NCI-H2171 (cell line): ENCODE measurements around the gene RAC2.

Source experiments
- DNase-seq: peaks from one replicate; lab custom pipeline; 2025; lab: John Stamatoyannopoulos, UW

RAC2 gene

DNA sequence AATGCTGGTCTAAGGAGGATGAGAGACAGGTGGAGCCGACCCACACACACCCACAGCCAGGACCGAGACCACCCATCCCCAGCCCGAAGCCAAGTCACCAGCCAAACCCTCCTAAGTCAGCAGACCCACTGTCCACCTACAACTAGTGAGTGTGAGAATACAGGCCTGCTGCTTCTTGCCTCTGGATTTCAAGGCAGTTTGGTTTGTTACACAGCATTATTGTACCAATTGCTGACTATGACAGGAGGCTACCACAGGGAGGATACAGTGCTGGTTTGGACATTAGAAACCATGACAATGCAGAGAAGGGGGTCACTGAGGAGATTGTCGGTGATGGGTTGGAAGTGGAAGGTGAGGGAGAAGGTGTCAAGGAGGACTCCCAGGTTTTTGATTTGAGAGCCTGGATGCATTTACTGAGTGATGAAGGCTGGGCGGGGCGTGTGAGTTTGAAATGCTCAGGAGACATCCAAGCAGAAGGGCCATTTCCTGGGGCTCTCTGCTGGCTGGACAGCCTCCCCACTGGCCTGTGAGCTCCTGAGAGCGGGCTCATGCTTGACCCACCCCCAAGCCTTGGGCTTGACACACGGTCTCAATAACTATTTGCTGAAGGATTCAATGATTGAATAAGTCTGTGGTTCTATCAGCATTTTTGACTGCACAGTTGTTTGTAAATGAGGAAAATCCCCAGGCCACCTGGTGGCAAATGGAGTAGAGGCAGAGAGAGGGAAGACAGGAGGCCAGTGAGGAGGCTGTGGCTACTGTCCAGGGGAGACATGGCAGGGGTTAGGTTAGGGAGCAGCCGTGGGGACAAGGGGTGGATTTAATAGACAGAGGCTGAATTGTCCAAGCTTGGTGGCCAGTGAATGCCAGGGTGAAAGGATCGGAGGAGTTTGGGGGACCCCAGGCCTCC, 22.4 kb downstream of the RAC2 start:
- no peak for DNase-seq

DNA sequence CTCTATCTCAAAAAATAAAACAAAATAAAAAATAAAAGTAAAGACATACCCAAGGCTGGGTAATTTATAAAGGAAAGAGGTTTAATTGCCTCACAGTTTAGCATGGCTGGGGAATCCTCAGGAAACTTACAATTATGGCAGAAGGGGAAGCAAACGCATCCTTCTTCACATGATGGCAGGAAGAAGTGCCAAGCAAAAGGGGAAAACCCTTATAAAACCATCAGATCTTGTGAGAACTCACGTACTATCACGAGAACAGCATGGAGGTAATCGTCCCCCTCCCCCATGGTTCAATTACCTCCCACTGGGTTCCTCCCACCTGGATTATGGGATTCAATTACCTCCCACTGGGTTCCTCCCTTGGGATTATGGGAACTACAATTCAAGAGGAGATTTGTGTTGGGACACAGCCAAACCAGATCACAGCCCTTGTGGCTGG, 23.5 kb downstream of the RAC2 start:
- peak; percentile 25 for DNase-seq

DNA sequence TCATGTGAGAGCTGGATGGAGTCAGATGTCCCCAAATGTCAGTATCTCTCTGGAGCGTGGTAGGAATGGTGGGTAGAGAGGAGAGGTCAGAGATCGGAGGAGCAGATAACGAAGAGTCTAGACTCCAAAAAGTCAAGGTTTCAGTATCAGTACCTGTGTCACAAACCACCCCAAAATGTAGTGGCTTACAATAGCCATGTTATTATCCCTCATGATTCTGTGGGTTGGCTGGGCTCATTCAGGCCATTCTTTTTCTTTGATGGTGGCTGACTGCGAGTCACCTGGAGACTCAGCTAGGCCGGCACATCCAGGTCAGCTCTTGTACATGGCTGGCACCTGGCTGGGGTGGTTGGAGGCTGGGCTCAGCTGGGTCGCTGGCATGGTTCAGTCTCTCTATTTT, 24.5 kb downstream of the RAC2 start:
- no peak for DNase-seq

DNA sequence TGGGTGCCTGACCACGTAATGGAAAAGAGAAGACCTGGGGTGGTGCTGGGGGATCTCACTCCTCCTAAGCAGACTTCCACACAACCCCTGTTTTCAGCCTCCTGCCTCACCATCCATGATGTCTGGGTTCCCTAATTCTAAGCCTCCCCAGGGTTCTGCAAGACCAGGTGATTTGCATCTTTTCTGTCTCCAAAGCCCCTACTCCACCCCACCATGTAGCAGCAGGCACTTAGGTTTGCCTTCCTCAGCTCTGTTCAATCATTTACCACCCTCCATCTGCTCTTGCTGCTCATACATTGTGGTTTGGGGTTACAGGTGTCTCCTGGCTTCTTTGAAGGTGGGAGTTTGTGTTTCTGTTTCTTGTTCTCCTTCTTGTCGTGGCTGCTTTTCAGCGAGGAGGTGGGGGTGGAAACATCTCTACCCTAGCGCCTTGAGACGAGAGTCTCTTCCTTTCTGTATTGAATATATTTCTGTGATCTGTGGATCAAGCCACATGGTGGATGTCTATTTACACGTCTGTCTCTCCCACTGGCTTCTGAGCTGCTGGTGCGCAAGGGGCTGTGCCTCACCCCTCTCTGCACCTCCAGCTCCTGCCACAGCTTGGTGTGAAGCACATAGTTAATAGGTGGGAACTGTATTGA, 25.2 kb downstream of the RAC2 start:
- no peak for DNase-seq

DNA sequence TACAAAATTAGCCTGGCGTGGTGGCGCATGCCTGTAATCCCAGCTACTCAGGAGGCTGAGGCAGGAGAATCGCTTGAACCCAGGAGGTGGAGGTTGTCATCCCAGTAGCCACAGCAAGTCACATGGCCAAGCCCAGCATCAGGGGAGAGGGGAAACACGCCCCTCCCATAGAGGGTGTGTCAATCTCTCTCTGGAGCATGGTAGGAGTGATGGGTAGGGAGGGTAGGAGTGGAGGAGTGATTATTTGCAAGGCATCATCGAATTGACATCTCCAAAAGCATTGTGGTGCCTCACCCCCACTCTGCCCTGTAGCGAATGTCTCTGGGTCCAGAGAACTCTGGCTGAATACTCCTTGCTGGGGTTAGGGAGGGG, 25.7 kb downstream of the RAC2 start:
- no peak for DNase-seq

DNA sequence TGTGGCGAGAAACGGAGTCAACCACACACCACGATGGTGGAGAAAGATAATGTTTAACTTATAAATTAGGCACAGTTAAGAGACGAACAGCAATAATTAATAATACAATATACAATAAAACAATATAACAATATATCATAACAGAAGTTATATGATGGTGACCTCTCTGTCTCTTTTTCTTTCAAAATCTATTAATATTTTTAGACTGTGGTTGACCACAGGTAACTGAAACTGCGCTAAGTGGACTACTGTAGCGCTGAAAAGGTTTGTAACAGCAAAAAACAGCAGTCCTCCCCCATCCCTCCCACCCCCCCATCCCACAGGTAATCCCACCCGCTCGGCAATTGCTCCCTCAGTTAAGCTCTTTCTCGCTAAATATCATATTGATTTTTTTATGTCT, 28.2 kb downstream of the RAC2 start:
- no peak for DNase-seq

DNA sequence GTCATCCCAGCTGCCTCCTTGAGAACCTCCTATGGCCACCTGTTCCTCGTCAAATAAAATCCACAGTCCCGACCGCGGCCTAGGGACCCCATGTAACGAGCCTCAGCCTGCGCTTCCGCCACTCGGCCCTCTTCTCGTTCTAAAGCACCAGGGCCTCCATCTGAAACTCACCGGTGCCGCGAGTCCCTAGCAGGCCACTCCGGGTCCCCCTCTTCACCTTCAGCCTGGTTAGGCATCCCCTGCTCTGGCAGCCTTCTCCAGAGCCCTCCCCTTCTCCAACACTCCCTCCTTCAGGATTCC, 29.4 kb downstream of the RAC2 start:
- no peak for DNase-seq

DNA sequence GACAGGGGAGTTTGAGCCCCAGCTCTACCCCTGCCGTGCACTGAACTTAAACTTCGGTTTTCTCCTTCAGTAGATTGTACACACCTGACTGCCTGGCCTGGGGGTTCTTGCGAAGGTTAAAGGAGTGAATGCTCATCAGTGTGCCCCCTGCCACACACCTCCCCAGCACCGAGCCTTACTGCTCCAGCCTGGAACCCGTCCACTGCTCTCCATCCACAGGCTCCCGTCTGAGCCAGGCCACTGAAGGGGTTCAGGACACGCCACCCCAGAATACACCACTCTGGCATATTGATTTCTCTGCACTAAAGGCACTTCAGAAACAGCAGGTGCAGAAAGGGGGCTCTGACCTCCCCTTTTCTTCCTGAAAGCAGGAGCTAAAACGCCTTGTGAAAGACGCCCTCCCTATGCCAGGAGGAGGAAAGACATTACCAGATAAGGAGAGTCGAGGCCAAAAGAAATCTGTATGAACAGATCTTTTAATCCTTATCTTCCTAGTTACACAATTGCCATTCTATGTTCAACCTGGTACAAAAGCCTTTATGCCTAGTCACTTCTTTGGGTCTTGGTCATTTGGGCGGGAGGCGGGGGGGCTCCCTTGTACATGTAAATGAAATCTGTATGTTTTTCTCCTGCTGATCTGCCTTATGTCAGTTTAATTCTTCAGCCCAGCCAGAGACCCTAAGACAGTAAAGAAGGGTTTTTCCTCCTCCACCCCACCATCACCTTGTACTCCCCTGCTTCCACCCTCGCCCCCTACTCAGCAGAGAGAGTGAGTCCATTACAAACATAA, 29.9 kb downstream of the RAC2 start:
- no peak for DNase-seq

DNA sequence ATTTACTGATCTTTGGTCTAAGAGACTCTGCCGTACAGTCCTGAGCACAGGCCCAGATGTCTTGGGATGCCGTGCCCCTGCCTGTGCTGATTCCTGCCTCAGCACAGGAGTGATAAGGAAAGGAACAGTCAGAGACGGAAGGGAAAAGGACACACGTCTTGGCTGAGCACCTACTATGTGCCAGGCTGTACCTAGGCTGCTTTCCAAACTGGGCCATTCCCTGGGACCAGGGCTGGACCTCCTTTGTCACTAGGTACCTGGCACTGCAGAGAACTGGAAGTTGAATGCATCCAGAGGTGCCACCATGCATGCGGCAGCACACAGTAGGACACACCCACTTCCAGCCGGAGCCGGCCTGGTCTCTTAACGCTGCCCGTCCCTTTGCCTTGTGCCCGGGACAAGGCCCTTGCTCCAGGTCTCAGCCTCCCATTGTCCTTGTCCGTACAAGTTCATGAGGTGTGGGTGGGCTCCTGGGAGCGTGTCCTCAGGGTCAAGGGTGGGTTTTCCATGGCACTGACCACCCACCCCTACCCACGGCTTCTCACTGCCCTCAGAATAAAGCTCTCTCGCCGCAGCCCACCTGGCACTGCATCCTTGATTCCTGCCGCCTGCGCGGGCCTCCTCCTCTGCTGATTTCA, 30.7 kb downstream of the RAC2 start:
- DNase-seq = no peak

DNA sequence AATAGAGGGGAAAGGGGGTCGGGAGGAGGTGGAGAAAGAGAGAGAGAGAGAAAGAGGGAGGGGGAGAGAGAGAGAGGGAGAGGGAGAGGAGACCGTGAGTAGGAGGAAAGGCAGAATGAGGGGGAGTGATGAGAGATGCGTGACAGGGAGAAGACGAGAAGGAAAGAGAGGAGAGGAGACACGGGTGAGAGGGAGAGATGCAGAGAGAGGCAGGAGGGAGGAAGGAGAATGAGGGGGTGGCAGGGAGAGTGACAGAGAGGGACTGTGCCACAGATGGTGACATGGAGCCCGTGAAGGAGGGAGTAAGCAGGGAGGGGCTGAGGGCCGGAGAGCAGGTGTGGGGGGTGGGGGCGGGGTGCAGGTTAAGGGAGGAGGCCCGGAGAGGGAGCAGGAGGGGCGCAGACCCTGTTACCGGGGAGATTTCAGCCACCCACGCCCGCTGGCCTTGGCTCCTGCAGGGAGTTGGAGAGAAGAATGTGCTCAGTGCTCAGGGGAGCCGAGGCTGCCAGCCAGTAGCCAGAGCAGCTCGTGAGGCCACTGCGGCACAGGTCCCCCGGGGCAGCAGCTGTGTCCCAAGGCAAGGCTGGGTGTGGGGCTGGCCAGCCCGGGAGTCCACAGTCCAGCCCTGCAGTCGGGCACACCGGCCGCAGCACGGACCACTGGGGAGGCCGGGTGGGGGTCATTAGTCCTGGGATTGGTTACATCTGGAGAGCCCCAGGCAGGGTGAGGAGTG, 31.7 kb downstream of the RAC2 start, which contains the start of gene SSTR3:
SSTR3 (minus strand) TSS at position 304 of the 733 bp plus-strand sequence. CDS start 4,674 bp downstream, outside the sequence.
- peak; percentile 56 for DNase-seq

DNA sequence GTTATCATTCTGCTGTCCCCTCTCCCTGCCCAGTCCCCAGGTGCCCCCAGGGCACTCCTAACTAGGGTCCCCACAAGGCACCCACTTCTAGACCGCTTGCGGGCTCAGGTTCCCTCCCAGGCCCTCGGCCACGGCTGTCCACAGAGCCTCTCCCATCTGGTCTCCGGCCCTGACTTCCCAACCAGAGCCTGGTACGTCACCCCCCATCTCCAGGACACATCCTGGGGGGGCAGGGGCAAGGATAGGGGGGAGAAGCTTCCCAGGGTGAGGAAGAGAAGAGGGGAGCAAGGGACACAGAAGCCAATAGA, 32.2 kb downstream of the RAC2 start:
- no peak for DNase-seq

DNA sequence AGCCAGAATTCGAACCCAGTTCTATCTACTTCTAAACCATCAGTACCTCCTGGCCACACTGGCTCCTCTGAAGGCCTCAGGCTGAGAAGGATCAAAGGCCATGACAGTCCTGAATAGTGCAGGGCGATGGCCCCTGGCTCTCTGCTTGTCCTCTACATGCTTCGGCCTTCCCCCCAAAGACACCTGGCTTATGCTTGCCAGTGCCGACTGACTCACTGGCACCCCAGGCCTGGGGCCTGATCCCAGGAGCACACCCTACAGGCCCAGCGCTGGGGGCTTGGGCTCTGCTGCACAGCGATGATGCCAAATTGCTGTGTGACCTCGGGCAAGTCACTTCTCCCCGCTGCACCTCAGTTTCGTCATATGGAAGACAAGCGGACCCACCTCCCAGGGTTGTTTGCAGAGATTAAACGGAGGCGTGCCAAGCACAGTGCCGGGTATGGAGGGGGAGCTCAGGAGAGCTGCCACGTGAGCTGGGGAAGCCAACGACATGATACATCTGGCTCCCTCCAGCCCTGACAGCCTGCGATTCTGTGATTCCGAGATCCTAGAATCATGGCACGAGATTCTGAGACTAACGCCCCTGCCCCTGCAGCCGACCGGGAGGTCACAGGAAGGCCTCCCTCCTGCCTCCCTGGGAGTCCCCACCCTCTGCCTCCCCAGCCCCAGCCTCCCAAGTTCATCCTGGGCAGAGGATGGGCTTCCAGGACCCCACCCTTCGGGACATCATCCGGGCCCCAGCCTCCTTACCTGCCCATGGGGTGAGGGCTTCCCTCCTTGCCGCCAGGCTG, 32.8 kb downstream of the RAC2 start:
- DNase-seq = no peak

DNA sequence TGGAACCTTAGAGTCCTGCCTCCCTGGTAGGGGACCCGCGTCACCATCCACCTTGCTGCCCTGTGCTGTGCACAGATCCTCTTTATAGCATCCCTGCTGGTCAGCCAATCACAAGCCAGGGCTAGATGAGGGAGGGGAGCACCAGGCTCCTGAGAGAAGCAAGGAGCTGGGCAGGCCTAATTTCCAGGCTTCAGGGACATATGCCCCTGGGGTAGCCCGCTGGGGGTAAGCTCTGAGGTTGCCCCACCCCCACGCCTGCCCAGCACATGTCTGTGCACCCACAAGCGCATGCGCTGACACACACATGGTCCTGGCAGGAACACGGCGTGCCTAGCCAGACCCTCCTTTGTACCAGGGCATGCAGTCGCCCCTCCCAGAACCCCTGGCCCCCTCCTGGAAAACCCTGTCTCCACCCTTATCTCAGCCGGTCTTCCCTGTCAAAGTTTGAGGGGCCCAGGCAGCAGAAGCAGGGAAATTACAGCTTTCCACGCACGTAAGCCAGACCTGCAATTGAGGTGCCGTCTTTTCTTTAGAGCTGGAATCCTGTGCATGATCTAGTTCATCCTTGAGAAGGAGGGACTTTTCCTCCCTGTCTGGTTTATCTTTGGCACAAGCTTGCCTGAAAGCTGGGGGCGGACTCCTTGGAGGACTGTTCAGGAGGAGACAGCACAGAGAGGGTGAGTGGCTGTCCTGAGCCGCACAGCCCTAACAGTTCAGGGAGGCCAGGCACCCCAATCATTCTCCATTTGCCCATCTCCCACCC, 33.8 kb downstream of the RAC2 start:
- no peak for DNase-seq

DNA sequence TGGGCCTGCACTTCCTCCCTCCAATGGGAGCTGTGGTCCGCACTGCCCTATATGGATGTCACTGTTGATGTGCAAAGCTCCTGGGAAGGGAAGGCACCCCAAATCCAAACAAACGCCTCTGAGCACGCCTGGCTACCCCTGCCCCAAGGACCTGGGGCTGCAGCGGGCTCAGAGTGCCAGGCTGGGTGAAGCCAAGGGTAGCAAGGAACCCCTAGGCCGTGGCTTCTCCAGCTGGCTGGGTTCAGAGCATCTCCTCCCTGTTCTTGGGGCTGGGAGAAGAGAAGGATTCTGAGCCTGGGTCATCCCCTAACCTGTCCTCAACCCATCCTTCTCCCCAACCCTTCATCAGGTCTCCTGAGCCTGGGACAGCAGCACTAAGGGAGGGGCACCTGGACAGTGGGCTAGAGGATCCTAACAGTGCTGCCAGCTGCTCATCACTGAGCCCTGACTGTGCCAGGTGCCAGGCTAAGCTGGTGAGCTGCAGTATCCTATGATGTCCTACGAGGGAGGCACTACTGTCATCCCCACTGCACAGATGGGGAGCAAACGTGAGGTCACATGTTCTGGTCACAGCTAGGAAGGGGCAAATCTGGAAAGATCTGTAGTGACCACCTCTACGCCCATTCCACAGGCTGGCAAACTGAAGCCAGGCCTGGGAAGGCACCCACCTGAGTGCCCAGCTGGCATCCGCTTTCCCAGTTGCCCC, 34.8 kb downstream of the RAC2 start:
- no peak for DNase-seq

DNA sequence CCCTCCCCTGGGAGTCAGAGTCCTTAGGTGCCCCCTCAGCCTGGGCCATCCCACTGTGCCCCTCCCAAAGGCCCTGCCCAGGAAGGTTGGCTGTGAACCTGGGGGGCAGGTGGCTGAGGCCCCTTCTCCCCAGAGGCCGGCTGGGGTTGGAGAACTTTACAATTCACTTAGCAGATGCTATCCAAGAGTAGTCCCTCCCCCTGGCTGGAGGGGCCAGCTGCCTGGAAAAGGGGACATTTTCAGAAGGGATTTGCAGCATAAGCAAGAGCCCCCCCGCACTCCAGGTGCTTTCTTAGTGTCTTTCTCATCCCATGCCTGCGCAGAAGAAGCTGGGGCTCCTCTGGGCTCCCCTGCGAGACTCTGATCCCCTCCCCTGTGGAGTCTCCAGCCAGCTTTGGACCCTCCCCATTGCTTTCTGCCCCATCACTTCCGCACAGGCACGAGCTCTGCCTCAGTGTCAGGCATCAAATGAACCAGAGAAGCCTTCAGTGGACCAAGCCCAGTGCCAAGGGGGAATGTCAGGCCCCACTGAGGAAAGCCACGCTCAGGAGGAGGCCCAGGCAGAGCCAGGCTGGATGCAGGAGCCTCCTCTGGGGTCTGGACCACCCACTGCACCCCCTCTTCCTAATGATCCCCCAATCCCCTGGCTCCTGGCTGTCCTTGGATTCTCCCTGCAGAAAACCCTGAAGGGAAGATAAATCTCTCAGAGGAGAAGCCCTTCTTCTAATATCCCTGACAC, 35.5 kb downstream of the RAC2 start:
- DNase-seq = no peak

DNA sequence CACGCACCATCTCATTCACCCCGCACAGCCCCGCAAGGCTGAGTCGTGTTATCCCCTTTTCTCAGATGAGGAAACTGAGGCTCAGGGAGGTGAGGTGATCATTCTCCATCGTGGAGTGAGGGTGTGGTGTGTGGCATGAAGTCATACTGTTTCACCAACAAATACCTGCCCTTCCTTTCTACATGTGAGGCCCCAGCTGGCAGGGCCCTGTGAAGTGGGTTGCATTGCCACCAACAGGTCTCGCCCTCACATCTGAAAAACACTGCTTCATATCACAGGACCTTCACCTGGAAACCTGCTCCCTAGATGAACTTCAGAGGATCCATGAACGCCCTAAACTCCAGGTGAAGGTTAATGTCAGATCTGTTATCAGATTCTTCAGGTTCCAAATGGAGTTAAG, 36.1 kb downstream of the RAC2 start:
- no peak for DNase-seq

DNA sequence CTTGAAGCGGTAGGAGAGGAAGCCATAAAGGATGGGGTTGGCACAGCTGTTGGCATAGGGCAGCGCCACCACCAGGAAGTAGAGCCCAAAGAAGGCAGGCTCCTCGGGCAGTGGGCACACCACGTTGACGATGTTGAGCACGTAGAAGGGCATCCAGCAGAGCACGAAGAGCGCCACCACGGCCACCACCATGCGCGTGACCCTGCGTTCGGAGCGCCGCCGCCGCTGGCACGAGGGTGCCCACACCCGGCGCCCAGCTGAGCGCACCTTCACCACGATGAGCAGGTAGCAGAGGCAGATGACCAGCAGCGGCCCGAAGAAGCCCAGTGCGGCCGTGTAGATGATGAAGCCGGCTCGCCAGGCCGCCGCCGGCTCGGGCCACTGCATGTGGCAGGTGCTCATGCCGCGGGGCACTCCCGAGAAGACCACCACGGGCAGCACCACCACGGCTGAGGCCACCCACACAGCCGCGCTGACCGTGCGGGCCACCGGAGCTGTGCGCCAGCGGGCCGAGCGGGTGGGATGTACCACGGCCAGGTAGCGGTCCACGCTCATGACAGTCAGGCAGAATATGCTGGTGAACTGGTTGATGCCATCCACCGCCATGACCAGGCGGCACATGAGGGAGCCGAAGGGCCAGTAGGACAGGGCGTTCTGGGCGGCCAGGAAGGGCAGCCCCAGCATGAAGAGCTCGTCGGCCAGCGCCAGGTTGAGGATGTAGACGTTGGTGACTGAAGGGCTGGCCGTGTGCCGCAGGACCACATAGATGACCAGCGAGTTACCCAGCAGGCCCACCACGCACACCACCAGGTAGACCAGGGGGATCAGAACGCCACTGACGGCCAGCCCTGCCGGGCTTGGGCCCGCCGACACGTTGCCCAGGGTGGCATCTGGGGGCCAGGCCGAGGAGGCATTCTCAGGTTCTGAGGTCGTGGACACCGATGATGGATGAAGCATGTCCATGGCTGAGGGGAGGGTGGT, 36.9 kb downstream of the RAC2 start:
- DNase-seq = no peak
